ENCODE results near the gene VSTM4.

VSTM4 gene

GRCh38 chr10:49057231-49057880 lies 58.0 kb downstream of the VSTM4 start:
- Histone ChIP-seq H2BK120ac (ENCODE audit: low read depth, low read length) (no peak overlapping the region), H3K36me3 (ENCODE audit: control insufficient read depth in 1 of 2, insufficient read depth in 2 of 2, low read depth in 1 of 2, low read length in 2 of 2) (peaks cover 0 to 14% of the 10 kb centered on the region in 2 experiments), H2BK12ac (ENCODE audit: low read length in 2 of 2) (no peak overlapping the region), H3K18ac (ENCODE audit: low read depth in 1 of 2, low read length in 2 of 2) (peak overlapping the region in 1 of 2 experiments; percentile 44), H3K9ac (ENCODE audit: low read length) (no peak overlapping the region), H3K4ac (ENCODE audit: low read depth in 1 of 2, low read length in 2 of 2) (no peak overlapping the region), H3K14ac (ENCODE audit: low read length in 2 of 2) (peak overlapping the region in 1 of 2 experiments; percentile 74), H2BK15ac (ENCODE audit: low read depth, poor library complexity, severe bottlenecking) (no peak overlapping the region), H2BK5ac (ENCODE audit: low read depth, low read length, poor library complexity, severe bottlenecking) (no peak overlapping the region), H2AFZ (ENCODE audit: low read depth, low read length) (no peak overlapping the region), H3K79me1 (replicated peaks; ENCODE audit: low read length, poor library complexity, severe bottlenecking) (no peaks in the 10 kb centered on the region), H2AK5ac (ENCODE audit: low read length, severe bottlenecking) (no peak overlapping the region), H3K27me3 (ENCODE audit: control insufficient read depth in 1 of 2, insufficient read depth in 1 of 2, low read length in 2 of 2) (peaks cover 0 to 6% of the 10 kb centered on the region in 2 experiments), H3K9me3 (ENCODE audit: control insufficient read depth, low read length) (peaks cover 23% of the 10 kb centered on the region), H3K23ac (ENCODE audit: low read length in 2 of 2) (no peak overlapping the region), H3K4me1 (ENCODE audit: control insufficient read depth, insufficient read depth, low read depth, low read length) (peaks cover 6% of the 10 kb centered on the region), H4K8ac (ENCODE audit: low read length) (no peak overlapping the region), H3K4me3 (ENCODE audit: insufficient read depth in 1 of 2, low read depth in 1 of 2, low read length in 2 of 2) (peak overlapping the region in 1 of 2 experiments; percentile 16), H3K27ac (ENCODE audit: low read length, poor library complexity, severe bottlenecking) (no peak overlapping the region), H4K91ac (ENCODE audit: low read length) (peak overlapping the region; percentile 41), H3K4me2 (ENCODE audit: low read length, poor library complexity, severe bottlenecking) (no peak overlapping the region)
- WGBS = 74% methylated on average over 5 of the region's 7 CpGs
- no peak for DNase-seq

DNA sequence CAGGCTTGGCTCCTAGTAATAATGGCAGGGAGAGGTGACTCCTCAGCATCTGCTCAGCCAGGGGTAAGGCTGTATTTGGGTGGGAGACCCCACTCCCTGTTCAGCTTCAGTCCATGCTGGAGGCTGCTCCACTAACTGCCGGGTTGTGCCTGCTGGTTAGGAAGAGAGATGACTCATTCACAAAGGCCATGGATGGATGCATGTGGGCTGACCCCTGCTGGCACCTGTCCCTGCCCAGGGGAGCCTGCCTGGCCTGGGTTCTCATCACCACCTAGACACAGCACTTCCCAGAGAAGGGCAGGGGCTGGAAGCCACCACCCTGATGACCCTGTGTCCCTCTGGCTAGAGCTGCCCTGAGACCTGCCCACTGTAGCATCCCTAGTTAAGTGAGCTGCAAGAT lies 59.0 kb downstream of the VSTM4 start:
- Histone ChIP-seq H3K14ac (ENCODE audit: low read length in 2 of 2) (peak overlapping the region in 1 of 2 experiments; percentile 59), H3K27ac (ENCODE audit: low read length, poor library complexity, severe bottlenecking) (no peak overlapping the region), H3K4me2 (ENCODE audit: low read length, poor library complexity, severe bottlenecking) (no peak overlapping the region), H3K9me3 (ENCODE audit: control insufficient read depth, low read length) (peaks cover 14% of the 10 kb centered on the region), H2BK5ac (ENCODE audit: low read depth, low read length, poor library complexity, severe bottlenecking) (no peak overlapping the region), H2BK15ac (ENCODE audit: low read depth, poor library complexity, severe bottlenecking) (no peak overlapping the region), H2AFZ (ENCODE audit: low read depth, low read length) (no peak overlapping the region), H3K79me1 (replicated peaks; ENCODE audit: low read length, poor library complexity, severe bottlenecking) (no peaks in the 10 kb centered on the region), H3K4me3 (ENCODE audit: insufficient read depth in 1 of 2, low read depth in 1 of 2, low read length in 2 of 2) (no peak overlapping the region), H3K27me3 (ENCODE audit: control insufficient read depth in 1 of 2, insufficient read depth in 1 of 2, low read length in 2 of 2) (peaks cover 0 to 6% of the 10 kb centered on the region in 2 experiments), H3K18ac (ENCODE audit: low read depth in 1 of 2, low read length in 2 of 2) (peak overlapping the region in 1 of 2 experiments; percentile 16), H3K4ac (ENCODE audit: low read depth in 1 of 2, low read length in 2 of 2) (no peak overlapping the region), H3K36me3 (ENCODE audit: control insufficient read depth in 1 of 2, insufficient read depth in 2 of 2, low read depth in 1 of 2, low read length in 2 of 2) (peaks cover 0 to 9% of the 10 kb centered on the region in 2 experiments), H4K91ac (ENCODE audit: low read length) (no peak overlapping the region), H4K8ac (ENCODE audit: low read length) (no peak overlapping the region), H2AK5ac (ENCODE audit: low read length, severe bottlenecking) (no peak overlapping the region), H3K23ac (ENCODE audit: low read length in 2 of 2) (no peak overlapping the region), H2BK120ac (ENCODE audit: low read depth, low read length) (no peak overlapping the region), H2BK12ac (ENCODE audit: low read length in 2 of 2) (no peak overlapping the region), H3K4me1 (ENCODE audit: control insufficient read depth, insufficient read depth, low read depth, low read length) (peaks cover 6% of the 10 kb centered on the region), H3K9ac (ENCODE audit: low read length) (no peak overlapping the region)
- peak; percentile 9 for DNase-seq
- WGBS = 75% methylated on average over 1 of the region's 1 CpG

- no peak overlapping the region for H4K91ac ChIP-seq (ENCODE audit: low read length)
- H3K14ac ChIP-seq (ENCODE audit: low read length in 2 of 2) = no peak overlapping the region
- 47% methylated on average over 4 of the region's 5 CpGs for WGBS
- no peak for DNase-seq
- H3K9me3 ChIP-seq (ENCODE audit: control insufficient read depth, low read length) = peaks cover 7% of the 10 kb centered on the region
- no peak overlapping the region for H3K4ac ChIP-seq (ENCODE audit: low read depth in 1 of 2, low read length in 2 of 2)
- no peak overlapping the region for H2BK15ac ChIP-seq (ENCODE audit: low read depth, poor library complexity, severe bottlenecking)
- H2BK120ac ChIP-seq (ENCODE audit: low read depth, low read length) = no peak overlapping the region
- H3K79me1 ChIP-seq (replicated peaks; ENCODE audit: low read length, poor library complexity, severe bottlenecking) = no peaks in the 10 kb centered on the region
- no peak overlapping the region for H3K18ac ChIP-seq (ENCODE audit: low read depth in 1 of 2, low read length in 2 of 2)
- no peak overlapping the region for H3K27ac ChIP-seq (ENCODE audit: low read length, poor library complexity, severe bottlenecking)
- H3K27me3 ChIP-seq (ENCODE audit: control insufficient read depth in 1 of 2, insufficient read depth in 1 of 2, low read length in 2 of 2) = peaks cover 0 to 6% of the 10 kb centered on the region in 2 experiments
- H2AFZ ChIP-seq (ENCODE audit: low read depth, low read length) = no peak overlapping the region
- H2BK12ac ChIP-seq (ENCODE audit: low read length in 2 of 2) = no peak overlapping the region
- no peak overlapping the region for H3K9ac ChIP-seq (ENCODE audit: low read length)
- H4K8ac ChIP-seq (ENCODE audit: low read length) = no peak overlapping the region
- H3K36me3 ChIP-seq (ENCODE audit: control insufficient read depth in 1 of 2, insufficient read depth in 2 of 2, low read depth in 1 of 2, low read length in 2 of 2) = peaks cover 0 to 8% of the 10 kb centered on the region in 2 experiments
- no peak overlapping the region for H3K4me2 ChIP-seq (ENCODE audit: low read length, poor library complexity, severe bottlenecking)
- H3K4me3 ChIP-seq (ENCODE audit: insufficient read depth in 1 of 2, low read depth in 1 of 2, low read length in 2 of 2) = no peak overlapping the region
- H2AK5ac ChIP-seq (ENCODE audit: low read length, severe bottlenecking) = no peak overlapping the region
- peaks cover 6% of the 10 kb centered on the region for H3K4me1 ChIP-seq (ENCODE audit: control insufficient read depth, insufficient read depth, low read depth, low read length)
- no peak overlapping the region for H2BK5ac ChIP-seq (ENCODE audit: low read depth, low read length, poor library complexity, severe bottlenecking)
- no peak overlapping the region for H3K23ac ChIP-seq (ENCODE audit: low read length in 2 of 2)
These were observed 60.0 kb downstream of the VSTM4 start for GRCh38 chr10:49055221-49055849.

- DNase-seq = no peak
- no peak overlapping the region for H3K23ac ChIP-seq (ENCODE audit: low read length in 2 of 2)
These were observed 60.6 kb downstream of the VSTM4 start for GRCh38 chr10:49054753-49055152.

More at GRCh38 chr10:49054753-49055152, 60.6 kb downstream of the VSTM4 start:
- H3K27ac ChIP-seq (ENCODE audit: low read length, poor library complexity, severe bottlenecking) = no peak overlapping the region
- H4K91ac ChIP-seq (ENCODE audit: low read length) = no peak overlapping the region
- H3K4me3 ChIP-seq (ENCODE audit: insufficient read depth in 1 of 2, low read depth in 1 of 2, low read length in 2 of 2) = no peak overlapping the region
- no peak overlapping the region for H3K9ac ChIP-seq (ENCODE audit: low read length)
- H3K4ac ChIP-seq (ENCODE audit: low read depth in 1 of 2, low read length in 2 of 2) = no peak overlapping the region
- no peaks in the 10 kb centered on the region for H3K79me1 ChIP-seq (replicated peaks; ENCODE audit: low read length, poor library complexity, severe bottlenecking)
- H3K4me1 ChIP-seq (ENCODE audit: control insufficient read depth, insufficient read depth, low read depth, low read length) = peaks cover 6% of the 10 kb centered on the region
- H4K8ac ChIP-seq (ENCODE audit: low read length) = no peak overlapping the region
- H2BK12ac ChIP-seq (ENCODE audit: low read length in 2 of 2) = no peak overlapping the region
- no peak overlapping the region for H3K4me2 ChIP-seq (ENCODE audit: low read length, poor library complexity, severe bottlenecking)
- no peak overlapping the region for H2BK5ac ChIP-seq (ENCODE audit: low read depth, low read length, poor library complexity, severe bottlenecking)
- no peak overlapping the region for H3K18ac ChIP-seq (ENCODE audit: low read depth in 1 of 2, low read length in 2 of 2)
- H2AFZ ChIP-seq (ENCODE audit: low read depth, low read length) = no peak overlapping the region
- 86% methylated on average over 5 of the region's 5 CpGs for WGBS
- H3K14ac ChIP-seq (ENCODE audit: low read length in 2 of 2) = no peak overlapping the region
- peaks cover 0 to 2% of the 10 kb centered on the region in 2 experiments for H3K36me3 ChIP-seq (ENCODE audit: control insufficient read depth in 1 of 2, insufficient read depth in 2 of 2, low read depth in 1 of 2, low read length in 2 of 2)
- H3K27me3 ChIP-seq (ENCODE audit: control insufficient read depth in 1 of 2, insufficient read depth in 1 of 2, low read length in 2 of 2) = peaks cover 0 to 6% of the 10 kb centered on the region in 2 experiments
- H2AK5ac ChIP-seq (ENCODE audit: low read length, severe bottlenecking) = no peak overlapping the region
- peaks cover 2% of the 10 kb centered on the region for H3K9me3 ChIP-seq (ENCODE audit: control insufficient read depth, low read length)
- no peak overlapping the region for H2BK15ac ChIP-seq (ENCODE audit: low read depth, poor library complexity, severe bottlenecking)
- H2BK120ac ChIP-seq (ENCODE audit: low read depth, low read length) = no peak overlapping the region

All from mesenchymal stem cell (in vitro differentiated cells and primary cell).